DOHH2 (cell line): ENCODE data around the gene SFTPB.

Experiments used
- H3F3A ChIP-seq: fragments of 200-600 bp; sonication (generic), shearing (Covaris generic); 2 replicates; pipeline ENCODE4 v1.6.0; 2016; ENCODE audit warnings: antibody characterized with exemption, mild to moderate bottlenecking; ENCODE audit not compliant: control insufficient read depth, insufficient read depth
- H3K27ac ChIP-seq: fragments of 200-600 bp; sonication (generic); 2 replicates; pipeline ENCODE4 v1.5.1; 2014; ENCODE audit warnings: low read depth, mild to moderate bottlenecking, low read length, moderate library complexity
- H3K27me3 ChIP-seq: fragments of 200-600 bp; sonication (generic); 2 replicates; pipeline ENCODE4 v1.6.1; 2014; ENCODE audit warnings: mild to moderate bottlenecking, low read length, mixed read lengths; ENCODE audit not compliant: control insufficient read depth
- H3K36me3 ChIP-seq: fragments of 200-600 bp; sonication (generic); 2 replicates; pipeline ENCODE4 v1.6.1; 2014; ENCODE audit warnings: mild to moderate bottlenecking, low read length, moderate library complexity, mixed read lengths; ENCODE audit not compliant: control insufficient read depth
- H3K4me1 ChIP-seq: fragments of 200-600 bp; sonication (generic); 2 replicates; pipeline ENCODE4 v1.6.1; 2014; ENCODE audit warnings: mild to moderate bottlenecking, low read length, mixed read lengths; ENCODE audit not compliant: control insufficient read depth
- H3K4me2 ChIP-seq: fragments of 200-600 bp; sonication (generic); 2 replicates; pipeline ENCODE4 v1.6.0; 2014; ENCODE audit warnings: mild to moderate bottlenecking, low read length, moderate library complexity
- H3K4me3 ChIP-seq: fragments of 200-600 bp; sonication (generic); 2 replicates; pipeline ENCODE4 v1.5.1; 2014; ENCODE audit warnings: mild to moderate bottlenecking, low read length, mixed read lengths
- H3K79me2 ChIP-seq: fragments of 200-600 bp; sonication (generic); 2 replicates; pipeline ENCODE4 v1.6.1; 2014; ENCODE audit warnings: mild to moderate bottlenecking, low read length, mixed read lengths; ENCODE audit not compliant: control insufficient read depth
- H3K9me2 ChIP-seq: fragments of 200-600 bp; sonication (generic); replicated peaks from 2 replicates; pipeline ENCODE4 v1.6.1; 2014; ENCODE audit warnings: mild to moderate bottlenecking, low read length, mixed read lengths; ENCODE audit not compliant: control insufficient read depth
- H3K9me3 ChIP-seq: fragments of 200-600 bp; sonication (generic); 2 replicates; pipeline ENCODE4 v1.6.1; 2014; ENCODE audit warnings: antibody characterized with exemption, low read length, mixed read lengths; ENCODE audit not compliant: control insufficient read depth, insufficient read depth
- H4K20me1 ChIP-seq: fragments of 200-600 bp; sonication (generic); 2 replicates; pipeline ENCODE4 v1.6.0; 2014; ENCODE audit warnings: low read depth, mild to moderate bottlenecking, antibody characterized with exemption, low read length, moderate library complexity; ENCODE audit not compliant: control insufficient read depth, insufficient read depth
- EZH2phosphoT487 ChIP-seq: fragments of 200-600 bp; sonication (generic); IDR thresholded peaks from 2 replicates; pipeline ENCODE4 v1.6.1; 2017; ENCODE audit warnings: borderline replicate concordance, mild to moderate bottlenecking, antibody characterized with exemption, low read length, moderate library complexity, mixed read lengths
- TF ChIP-seq, protein P1 (sequence below): fragments of 200-600 bp; sonication (generic); IDR thresholded peaks from one replicate; pipeline ENCODE4 v1.5.1; 2014; ENCODE audit warnings: antibody characterized with exemption, mild to moderate bottlenecking, low read depth, low read length; ENCODE audit not compliant: poor library complexity, severe bottlenecking

The SFTPB gene

DNA sequence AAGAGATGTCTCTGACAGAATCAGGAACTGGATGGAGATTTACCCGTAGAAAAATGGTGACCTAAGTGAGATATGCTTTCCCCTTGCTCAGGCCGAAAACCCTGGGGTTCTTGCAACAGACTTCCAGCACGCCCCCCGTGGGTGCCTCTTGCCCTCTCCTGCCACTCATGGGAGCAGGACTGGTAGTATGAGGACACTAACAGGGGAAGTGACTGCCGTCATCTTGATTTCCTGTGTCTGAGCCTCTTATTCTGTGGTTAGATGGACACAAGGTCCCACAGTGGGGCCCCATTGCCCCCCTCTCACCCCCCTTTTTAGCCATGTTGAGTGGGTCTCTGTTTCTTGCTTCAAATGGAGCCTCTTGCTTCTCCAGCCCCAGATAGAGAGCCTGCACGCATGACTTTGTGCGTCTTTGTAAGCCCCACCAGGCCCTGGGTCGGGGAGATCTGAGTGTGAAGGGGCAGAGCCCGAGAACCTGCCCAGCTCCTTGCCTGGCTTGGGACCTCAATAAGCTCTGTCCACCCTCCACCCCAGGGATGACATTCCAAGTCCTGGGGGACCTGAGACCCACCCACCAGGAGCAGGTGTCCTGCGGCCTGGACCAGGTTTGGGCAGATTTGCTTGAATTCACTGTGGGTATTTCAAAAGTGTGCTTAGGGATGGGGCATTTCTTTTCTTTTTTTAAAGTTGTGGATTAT, 38.7 kb upstream of the SFTPB start:
- TF ChIP-seq, protein P1, sequence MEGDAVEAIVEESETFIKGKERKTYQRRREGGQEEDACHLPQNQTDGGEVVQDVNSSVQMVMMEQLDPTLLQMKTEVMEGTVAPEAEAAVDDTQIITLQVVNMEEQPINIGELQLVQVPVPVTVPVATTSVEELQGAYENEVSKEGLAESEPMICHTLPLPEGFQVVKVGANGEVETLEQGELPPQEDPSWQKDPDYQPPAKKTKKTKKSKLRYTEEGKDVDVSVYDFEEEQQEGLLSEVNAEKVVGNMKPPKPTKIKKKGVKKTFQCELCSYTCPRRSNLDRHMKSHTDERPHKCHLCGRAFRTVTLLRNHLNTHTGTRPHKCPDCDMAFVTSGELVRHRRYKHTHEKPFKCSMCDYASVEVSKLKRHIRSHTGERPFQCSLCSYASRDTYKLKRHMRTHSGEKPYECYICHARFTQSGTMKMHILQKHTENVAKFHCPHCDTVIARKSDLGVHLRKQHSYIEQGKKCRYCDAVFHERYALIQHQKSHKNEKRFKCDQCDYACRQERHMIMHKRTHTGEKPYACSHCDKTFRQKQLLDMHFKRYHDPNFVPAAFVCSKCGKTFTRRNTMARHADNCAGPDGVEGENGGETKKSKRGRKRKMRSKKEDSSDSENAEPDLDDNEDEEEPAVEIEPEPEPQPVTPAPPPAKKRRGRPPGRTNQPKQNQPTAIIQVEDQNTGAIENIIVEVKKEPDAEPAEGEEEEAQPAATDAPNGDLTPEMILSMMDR, result no peak
- TF ChIP-seq EZH2phosphoT487, result no peak
- no peaks in the 10 kb centered on the region for H3K9me3 ChIP-seq
- no peak overlapping the region for H3K27ac ChIP-seq
- H3K36me3 ChIP-seq, result no peaks in the 10 kb centered on the region
- peaks cover 14% of the 10 kb centered on the region for H3K4me1 ChIP-seq
- H3K4me2 ChIP-seq, result no peak overlapping the region
- H3F3A ChIP-seq, result no peaks in the 10 kb centered on the region; the same call in 1 of the 2 replicates
- peaks cover 27% of the 10 kb centered on the region for H3K27me3 ChIP-seq
- H4K20me1 ChIP-seq, result no peaks in the 10 kb centered on the region
- no peak overlapping the region for H3K4me3 ChIP-seq
- H3K9me2 ChIP-seq, result no peaks in the 10 kb centered on the region
- no peaks in the 10 kb centered on the region for H3K79me2 ChIP-seq

DNA sequence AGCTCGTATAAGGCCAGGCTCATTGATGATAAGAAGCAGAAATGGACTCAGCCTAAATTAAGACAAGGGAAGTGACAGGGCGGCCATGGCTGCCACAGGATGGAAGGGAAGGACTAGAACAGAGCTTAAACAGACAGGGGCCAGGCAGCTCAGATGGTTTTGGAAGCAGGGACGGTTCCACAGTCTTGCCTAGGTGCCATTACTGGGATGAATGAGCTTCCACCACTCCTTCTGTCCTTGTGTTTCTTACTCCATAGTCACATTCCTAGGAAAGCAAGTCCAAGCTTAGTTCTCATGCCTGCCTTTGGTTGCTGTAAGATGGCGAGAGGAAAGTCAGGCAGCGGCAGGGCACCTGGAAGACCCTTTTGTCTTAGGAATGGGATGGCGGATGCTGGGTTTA, 38.1 kb upstream of the SFTPB start:
- H3K36me3 ChIP-seq, result no peaks in the 10 kb centered on the region
- peaks cover 27% of the 10 kb centered on the region for H3K27me3 ChIP-seq
- no peaks in the 10 kb centered on the region for H3K9me2 ChIP-seq
- no peak overlapping the region for H3K4me2 ChIP-seq
- no peak for TF ChIP-seq EZH2phosphoT487
- TF ChIP-seq, protein P1, result no peak
- H3K4me1 ChIP-seq, result peaks cover 14% of the 10 kb centered on the region
- H3K9me3 ChIP-seq, result no peaks in the 10 kb centered on the region
- H3K4me3 ChIP-seq, result no peak overlapping the region
- no peaks in the 10 kb centered on the region; the same call in 1 of the 2 replicates for H3F3A ChIP-seq
- H3K79me2 ChIP-seq, result no peaks in the 10 kb centered on the region
- H3K27ac ChIP-seq, result no peak overlapping the region
- H4K20me1 ChIP-seq, result no peaks in the 10 kb centered on the region

DNA sequence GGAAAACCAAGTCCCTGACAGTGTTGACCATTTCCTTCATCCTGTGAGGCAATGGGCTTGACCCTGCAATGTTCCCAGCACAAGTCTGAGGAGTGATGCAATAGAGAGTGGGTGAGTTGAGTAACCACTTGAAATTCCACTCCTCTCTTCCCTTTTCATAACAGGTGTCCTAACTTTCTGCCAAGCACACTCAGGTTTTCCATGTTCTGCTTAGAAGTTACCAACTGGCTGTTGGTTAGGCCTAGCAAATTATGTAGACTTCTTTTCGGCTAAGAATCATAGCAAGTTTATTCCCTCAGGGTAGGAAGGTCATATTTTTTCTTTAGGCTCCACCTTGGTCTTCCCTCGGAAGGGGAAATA, 37.7 kb upstream of the SFTPB start:
- no peak overlapping the region for H3K27ac ChIP-seq
- H3K4me3 ChIP-seq, result no peak overlapping the region

More for the DNA sequence above, 37.7 kb upstream of the SFTPB start:
- Histone ChIP-seq H3K27me3 (peaks cover 24% of the 10 kb centered on the region), H3K4me2 (no peak overlapping the region), H3K9me2 (no peaks in the 10 kb centered on the region), H3F3A (no peaks in the 10 kb centered on the region; the same call in 1 of the 2 replicates), H3K36me3 (no peaks in the 10 kb centered on the region), H3K79me2 (no peaks in the 10 kb centered on the region), H4K20me1 (no peaks in the 10 kb centered on the region), H3K9me3 (no peaks in the 10 kb centered on the region), H3K4me1 (peaks cover 14% of the 10 kb centered on the region)
- no peak for TF ChIP-seq EZH2phosphoT487
- TF ChIP-seq, protein P1, result no peak
